ENCODE measurements around the gene HEXIM2.
"Not testable (repeated sequence)": the region's sequence is repeated elsewhere in the genome, so short reads cannot be mapped to it uniquely, and the experiment has no call there.

The HEXIM2 gene

GRCh38 chr17:45123930-45124796, 37.5 kb upstream of the HEXIM2 start:
- H3K4me1 ChIP-seq (ENCODE audit: control insufficient read depth in 1 of 2, insufficient read depth in 1 of 2, low read depth in 1 of 2, low read length in 1 of 2): peaks cover 15 to 19% of the 10 kb centered on the region in 2 experiments
- TF ChIP-seq CTCF (IDR thresholded peaks at IDR 0.05): no peak

GRCh38 chr17:45124797-45125122, 36.9 kb upstream of the HEXIM2 start:
- not testable (repeated sequence) for H3K27ac ChIP-seq, H3K9me3 ChIP-seq
- peaks cover 28% of the 10 kb centered on the region for H3K27me3 ChIP-seq

More at GRCh38 chr17:45123930-45124796, 37.5 kb upstream of the HEXIM2 start:
- Histone ChIP-seq H3K27me3 (peaks cover 30% of the 10 kb centered on the region), H3K27ac (no peak overlapping the region), H3K36me3 (no peaks in the 10 kb centered on the region), H3K4me3 (ENCODE audit: low read depth in 1 of 2, low read length in 1 of 2) (no peak overlapping the region), H3K9me3 (no peaks in the 10 kb centered on the region)

GRCh38 chr17:45125509-45125908, 36.2 kb upstream of the HEXIM2 start:
- peaks cover 20% of the 10 kb centered on the region for H3K27me3 ChIP-seq
- peaks cover 15 to 19% of the 10 kb centered on the region in 2 experiments for H3K4me1 ChIP-seq (ENCODE audit: control insufficient read depth in 1 of 2, insufficient read depth in 1 of 2, low read depth in 1 of 2, low read length in 1 of 2)
- no peaks in the 10 kb centered on the region for H3K36me3 ChIP-seq
- H3K27ac ChIP-seq: no peak overlapping the region
- no peak for TF ChIP-seq CTCF (IDR thresholded peaks at IDR 0.05)
- H3K9me3 ChIP-seq: no peaks in the 10 kb centered on the region
- H3K4me3 ChIP-seq (ENCODE audit: low read depth in 1 of 2, low read length in 1 of 2): no peak overlapping the region

More at GRCh38 chr17:45124797-45125122, 36.9 kb upstream of the HEXIM2 start:
- not testable (repeated sequence) for H3K36me3 ChIP-seq; H3K4me3 ChIP-seq (ENCODE audit: low read depth in 1 of 2, low read length in 1 of 2)
- peaks cover 15 to 19% of the 10 kb centered on the region in 2 experiments for H3K4me1 ChIP-seq (ENCODE audit: control insufficient read depth in 1 of 2, insufficient read depth in 1 of 2, low read depth in 1 of 2, low read length in 1 of 2)

GRCh38 chr17:45127207-45127547, 34.5 kb upstream of the HEXIM2 start:
- H3K27ac ChIP-seq: no peak overlapping the region
- no peak for TF ChIP-seq CTCF (IDR thresholded peaks at IDR 0.05)
- no peaks in the 10 kb centered on the region for H3K36me3 ChIP-seq
- peaks cover 22 to 27% of the 10 kb centered on the region in 2 experiments for H3K4me1 ChIP-seq (ENCODE audit: control insufficient read depth in 1 of 2, insufficient read depth in 1 of 2, low read depth in 1 of 2, low read length in 1 of 2)
- no peaks in the 10 kb centered on the region for H3K9me3 ChIP-seq
- no peak overlapping the region for H3K4me3 ChIP-seq (ENCODE audit: low read depth in 1 of 2, low read length in 1 of 2)
- peaks cover 10% of the 10 kb centered on the region for H3K27me3 ChIP-seq

GRCh38 chr17:45127548-45128300, 34.0 kb upstream of the HEXIM2 start:
- Histone ChIP-seq H3K4me1 (ENCODE audit: control insufficient read depth in 1 of 2, insufficient read depth in 1 of 2, low read depth in 1 of 2, low read length in 1 of 2) (peaks cover 24 to 27% of the 10 kb centered on the region in 2 experiments), H3K4me3 (ENCODE audit: low read depth in 1 of 2, low read length in 1 of 2) (no peak overlapping the region), H3K27ac (no peak overlapping the region), H3K9me3 (no peaks in the 10 kb centered on the region), H3K27me3 (peaks cover 7% of the 10 kb centered on the region), H3K36me3 (no peaks in the 10 kb centered on the region)
- TF ChIP-seq CTCF (IDR thresholded peaks at IDR 0.05): no peak

GRCh38 chr17:45128331-45128730, 33.3 kb upstream of the HEXIM2 start:
- no peak for TF ChIP-seq CTCF (IDR thresholded peaks at IDR 0.05)
- Histone ChIP-seq H3K4me1 (ENCODE audit: control insufficient read depth in 1 of 2, insufficient read depth in 1 of 2, low read depth in 1 of 2, low read length in 1 of 2) (peaks cover 28 to 30% of the 10 kb centered on the region in 2 experiments), H3K36me3 (no peaks in the 10 kb centered on the region), H3K9me3 (no peaks in the 10 kb centered on the region), H3K4me3 (ENCODE audit: low read depth in 1 of 2, low read length in 1 of 2) (no peak overlapping the region), H3K27ac (no peak overlapping the region), H3K27me3 (peaks cover 7% of the 10 kb centered on the region)
